Measurements from ENCODE around the gene POR. TPM values are rescaled to one million over a fixed set of nuclear protein-coding genes. Genes with fewer than 3 reads are reported as not detected.
A peak's percentile ranks its signal among the peaks of the same experiment; 100 is the strongest.

The POR gene
- total and polyA plus RNA-seq, 2 of the 8 experiments (the other 6 are each of a cell fraction or from before 2014, with no cell fraction given) = 98.7 to 144 TPM

DNA sequence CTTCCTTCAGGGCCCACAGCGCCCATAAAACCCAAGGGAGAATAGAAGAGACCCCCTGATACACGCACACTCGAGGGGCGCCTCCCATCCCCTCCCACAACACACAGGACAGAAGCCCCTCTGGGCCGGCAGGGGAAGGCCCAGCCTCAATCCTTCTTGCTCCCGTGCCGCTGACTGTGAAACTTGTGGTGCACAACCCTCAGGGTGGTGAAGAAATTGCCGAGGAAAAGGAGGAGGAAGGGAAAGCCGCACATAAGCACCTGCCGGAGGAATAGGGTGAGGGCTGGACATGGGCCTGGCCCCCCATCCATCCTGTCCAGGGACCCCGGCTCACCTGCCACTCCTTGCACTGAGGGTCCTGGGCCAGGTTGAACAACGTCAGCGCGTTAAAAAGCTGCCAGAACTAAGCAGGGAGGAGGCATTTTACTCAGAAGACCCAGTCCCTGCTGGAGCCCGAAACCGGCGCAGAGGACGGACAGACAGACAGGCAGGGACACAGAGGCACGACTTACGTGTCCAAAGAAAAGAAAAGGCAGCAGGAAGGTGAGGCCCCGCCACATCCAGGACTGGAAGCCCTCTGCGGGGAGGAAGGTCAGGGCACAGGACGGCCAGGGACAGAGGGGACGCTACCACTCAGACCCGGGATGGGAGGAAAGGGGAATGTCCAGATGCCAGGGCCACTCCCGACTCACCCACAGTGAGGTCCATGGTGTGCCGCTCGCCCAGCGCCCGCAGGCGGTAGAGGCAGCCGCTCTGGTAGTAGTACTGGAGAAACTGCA is 72.3 kb downstream of the POR start:
- Histone ChIP-seq H2BK5ac (ENCODE audit: low read depth, low read length) (no peak overlapping the region), H3K27ac (ENCODE audit: low read depth, low read length) (no peak overlapping the region; the same call in 1 of the 2 replicates), H3K4ac (replicated peaks; ENCODE audit: insufficient read length, low read depth, low read length) (no peak overlapping the region), H3K14ac (ENCODE audit: insufficient read length) (no peak overlapping the region), H3K9me3 (ENCODE audit: insufficient read depth in 2 of 2, low read depth in 1 of 2, low read length in 1 of 2) (no peaks in the 10 kb centered on the region), H4K20me1 (replicated peaks in 1 of 2; ENCODE audit: control insufficient read depth in 1 of 2, insufficient read depth in 2 of 2, low read length in 2 of 2) (peaks cover 0 to 5% of the 10 kb centered on the region in 2 experiments), H3K79me2 (ENCODE audit: control insufficient read depth in 1 of 2, insufficient read depth in 2 of 2, low read length in 2 of 2) (no peaks in the 10 kb centered on the region), H3K36me3 (ENCODE audit: control insufficient read depth in 2 of 4, insufficient read depth in 4 of 4, low read length in 3 of 4) (peaks cover 5 to 43% (median 25%) of the 10 kb centered on the region in 4 experiments; a peak in 7 of 8 replicates), H3K23me2 (ENCODE audit: low read depth, low read length) (peaks cover 2% of the 10 kb centered on the region; the same call in 1 of the 2 replicates), H3K4me1 (replicated peaks in 1 of 4; ENCODE audit: control insufficient read depth in 3 of 4, insufficient read depth in 4 of 4, low read length in 3 of 4) (peaks cover 0 to 17% (median 9%) of the 10 kb centered on the region in 4 experiments; a peak in 5 of 7 replicates), H3K9ac (replicated peaks in 1 of 4; ENCODE audit: extremely low read depth in 1 of 4, low read depth in 3 of 4, low read length in 3 of 4) (no peak overlapping the region), H2AFZ (ENCODE audit: low read length) (no peak overlapping the region), H3K79me1 (ENCODE audit: low read depth, low read length) (0 out of 2 replicates have a peak, but pooled peaks cover 2% of the 10 kb centered on the region), H3K18ac (ENCODE audit: extremely low read depth, low read length) (no peak overlapping the region), H2BK120ac (replicated peaks; ENCODE audit: low read depth, low read length) (no peak overlapping the region), H4K8ac (ENCODE audit: extremely low read depth, insufficient read depth, low read length) (no peak overlapping the region), H3K4me3 (ENCODE audit: extremely low read depth in 1 of 4, insufficient read depth in 2 of 4, low read depth in 3 of 4, low read length in 4 of 4) (no peak overlapping the region), H3K56ac (replicated peaks; ENCODE audit: insufficient read length, low read depth, low read length) (no peak overlapping the region), H2BK12ac (ENCODE audit: low read depth, low read length) (no peak overlapping the region), H2AK5ac (ENCODE audit: low read depth, low read length) (no peak overlapping the region), H3K23ac (ENCODE audit: insufficient read length) (no peak overlapping the region), H2BK20ac (ENCODE audit: low read length) (no peak overlapping the region), H4K91ac (replicated peaks; ENCODE audit: insufficient read length, low read length) (no peak overlapping the region), H3K4me2 (ENCODE audit: insufficient read depth in 1 of 2, low read depth in 2 of 2, low read length in 2 of 2) (no peak overlapping the region), H3K27me3 (replicated peaks in 1 of 4; ENCODE audit: control insufficient read depth in 3 of 4, extremely low read depth in 1 of 4, insufficient read depth in 3 of 4, low read length in 3 of 4) (no peaks in the 10 kb centered on the region), H4K5ac (ENCODE audit: insufficient read length, low read depth, low read length) (no peak overlapping the region), H2BK15ac (ENCODE audit: low read length) (no peak overlapping the region)
- DNase-seq (ENCODE audit: low read depth in 1 of 2, low spot score in 2 of 2) (peak in 1 of 2 experiments; percentile 47), FAIRE-seq (no peak)
- 91% methylated on average over 32 of the region's 32 CpGs; no CpG with 5 or more reads in 1 of the 2 experiments for WGBS, 2 experiments (ENCODE audit: extremely low coverage in 1 of 2, insufficient coverage in 1 of 2, insufficient read length in 1 of 2, insufficient replicate concordance in 2 of 2, low coverage in 1 of 2, low lambda C conversion rate in 2 of 2, missing lambda C conversion rate in 1 of 2)
- TF ChIP-seq RBBP5 (IDR thresholded peaks at IDR 0.05; ENCODE audit: borderline replicate concordance, low read depth, low read length) (no peak), RFX5 (IDR thresholded peaks at IDR 0.05; ENCODE audit: borderline replicate concordance, low read depth, low read length) (no peak), BRCA1 (IDR thresholded peaks at IDR 0.05; ENCODE audit: low read depth, low read length) (no peak), CREB1 (IDR thresholded peaks at IDR 0.05) (no peak), POLR2AphosphoS5 (IDR thresholded peaks at IDR 0.05; ENCODE audit: low read depth, low read length) (peak; percentile 16; the same call in 1 of the 2 replicates), ZNF274 (IDR thresholded peaks at IDR 0.05; ENCODE audit: borderline replicate concordance, extremely low read depth, low read length) (no peak), TEAD4 (IDR thresholded peaks at IDR 0.05; ENCODE audit: low read depth, low read length) (no peak), SP4 (IDR thresholded peaks at IDR 0.05; ENCODE audit: low read length) (no peak), EZH2 (IDR thresholded peaks at IDR 0.05; ENCODE audit: low read depth, low read length, severe bottlenecking) (no peak)
- CTCF ChIA-PET (ENCODE audit: partially characterized antibody) = no interaction called here
- POLR2A ChIA-PET (ENCODE audit: partially characterized antibody) = no interaction called here
